Vagina (tissue), 2 donors: ENCODE data around the gene CNNM2.

Experiments
- POLR2A ChIP-seq, 2 donors: fragments of 450-650 bp; IDR thresholded peaks; one replicate each; pipeline ENCODE4 v1.6.1; 2017; ENCODE audit warnings: antibody characterized with exemption in 2 of 2, mild to moderate bottlenecking in 2 of 2, moderate library complexity in 2 of 2
- TF ChIP-seq, protein P1 (sequence below), 3 experiments: fragments of 450-650 bp in 2 of 3; fragments of 200-600 bp in 1 of 3; sonication (generic) in 1 of 3; IDR thresholded peaks; one replicate each; pipeline ENCODE4 v1.5.1; 2017 to 2019; ENCODE audit warnings: antibody characterized with exemption in 3 of 3, mild to moderate bottlenecking in 2 of 3, moderate library complexity in 2 of 3

- TF ChIP-seq POLR2A (IDR thresholded peaks at IDR 0.05), result no peak
- TF ChIP-seq, protein P1, sequence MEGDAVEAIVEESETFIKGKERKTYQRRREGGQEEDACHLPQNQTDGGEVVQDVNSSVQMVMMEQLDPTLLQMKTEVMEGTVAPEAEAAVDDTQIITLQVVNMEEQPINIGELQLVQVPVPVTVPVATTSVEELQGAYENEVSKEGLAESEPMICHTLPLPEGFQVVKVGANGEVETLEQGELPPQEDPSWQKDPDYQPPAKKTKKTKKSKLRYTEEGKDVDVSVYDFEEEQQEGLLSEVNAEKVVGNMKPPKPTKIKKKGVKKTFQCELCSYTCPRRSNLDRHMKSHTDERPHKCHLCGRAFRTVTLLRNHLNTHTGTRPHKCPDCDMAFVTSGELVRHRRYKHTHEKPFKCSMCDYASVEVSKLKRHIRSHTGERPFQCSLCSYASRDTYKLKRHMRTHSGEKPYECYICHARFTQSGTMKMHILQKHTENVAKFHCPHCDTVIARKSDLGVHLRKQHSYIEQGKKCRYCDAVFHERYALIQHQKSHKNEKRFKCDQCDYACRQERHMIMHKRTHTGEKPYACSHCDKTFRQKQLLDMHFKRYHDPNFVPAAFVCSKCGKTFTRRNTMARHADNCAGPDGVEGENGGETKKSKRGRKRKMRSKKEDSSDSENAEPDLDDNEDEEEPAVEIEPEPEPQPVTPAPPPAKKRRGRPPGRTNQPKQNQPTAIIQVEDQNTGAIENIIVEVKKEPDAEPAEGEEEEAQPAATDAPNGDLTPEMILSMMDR (IDR thresholded peaks at IDR 0.05), result no peak
Measured at GRCh38 chr10:102904346-102904745, 13.7 kb upstream of the CNNM2 start.
